GM20431 (cell line): Measurements from ENCODE around the gene AP1B1.

Experiments used
- in situ Hi-C: fragments of 300-500 bp; cut with MseI, MboI; formaldehyde crosslinking; loops from one replicate; pipeline ENCODE4 v1.15.0; 2020; ENCODE audit warnings: low sequenced_read_pairs; ENCODE audit not compliant: unreplicated experiment

The AP1B1 gene

DNA sequence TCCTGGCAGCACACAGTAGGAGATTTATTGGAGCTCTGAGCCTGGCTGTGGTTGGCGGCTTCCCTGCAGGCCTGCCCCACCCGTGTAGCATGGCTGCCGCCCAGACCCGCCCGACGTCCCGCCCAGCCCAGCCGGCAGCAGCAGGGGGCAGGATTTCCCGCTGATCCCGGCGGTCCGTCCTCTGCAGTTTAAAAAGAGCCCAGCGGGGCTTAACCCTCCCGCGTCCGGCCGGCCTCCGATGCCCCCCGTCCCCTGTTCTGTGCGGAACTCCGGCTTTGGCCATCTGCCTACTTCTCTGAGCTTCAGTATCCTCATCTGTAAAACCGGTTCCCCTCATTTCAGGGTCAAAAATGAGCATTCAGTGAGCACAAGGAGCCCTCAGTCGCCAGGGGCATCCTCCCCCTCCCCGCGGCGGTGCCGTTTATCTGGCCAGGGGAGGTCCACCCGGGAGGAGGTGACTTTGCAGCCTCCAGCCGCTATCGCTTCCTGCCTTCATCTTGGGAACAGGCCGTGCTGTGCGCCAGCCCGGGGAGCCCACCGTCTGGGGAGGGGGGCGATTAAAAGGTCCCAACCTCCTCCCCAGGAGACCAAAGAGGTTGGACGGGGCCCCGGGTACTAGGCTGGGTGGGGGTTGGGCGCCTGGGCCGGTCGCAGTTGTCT is 82.1 kb downstream of the AP1B1 start, which contains the start of gene GAS2L1:
GAS2L1 (plus strand) TSS at position 476 of the 660 bp plus-strand sequence. CDS start 1,456 bp downstream, outside the sequence.
- in situ Hi-C loops: no loop called here

DNA sequence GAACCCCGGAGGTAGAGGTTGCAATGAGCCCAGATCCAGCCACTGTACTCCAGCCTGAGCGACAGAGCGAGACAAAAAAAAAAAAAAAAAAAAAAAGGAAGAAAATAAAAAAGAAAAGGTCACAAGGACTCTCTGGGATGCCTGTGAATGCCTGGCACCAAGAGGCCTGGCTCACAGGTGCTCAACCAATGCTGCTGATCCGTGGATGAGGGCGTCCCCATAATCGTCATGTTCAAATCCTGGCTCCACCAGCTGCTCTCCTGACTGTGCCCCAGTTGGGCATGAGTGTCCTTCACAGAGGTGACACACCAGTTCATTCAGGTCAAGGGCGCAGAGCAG is 82.6 kb downstream of the AP1B1 start:
- in situ Hi-C loops: no loop called here

DNA sequence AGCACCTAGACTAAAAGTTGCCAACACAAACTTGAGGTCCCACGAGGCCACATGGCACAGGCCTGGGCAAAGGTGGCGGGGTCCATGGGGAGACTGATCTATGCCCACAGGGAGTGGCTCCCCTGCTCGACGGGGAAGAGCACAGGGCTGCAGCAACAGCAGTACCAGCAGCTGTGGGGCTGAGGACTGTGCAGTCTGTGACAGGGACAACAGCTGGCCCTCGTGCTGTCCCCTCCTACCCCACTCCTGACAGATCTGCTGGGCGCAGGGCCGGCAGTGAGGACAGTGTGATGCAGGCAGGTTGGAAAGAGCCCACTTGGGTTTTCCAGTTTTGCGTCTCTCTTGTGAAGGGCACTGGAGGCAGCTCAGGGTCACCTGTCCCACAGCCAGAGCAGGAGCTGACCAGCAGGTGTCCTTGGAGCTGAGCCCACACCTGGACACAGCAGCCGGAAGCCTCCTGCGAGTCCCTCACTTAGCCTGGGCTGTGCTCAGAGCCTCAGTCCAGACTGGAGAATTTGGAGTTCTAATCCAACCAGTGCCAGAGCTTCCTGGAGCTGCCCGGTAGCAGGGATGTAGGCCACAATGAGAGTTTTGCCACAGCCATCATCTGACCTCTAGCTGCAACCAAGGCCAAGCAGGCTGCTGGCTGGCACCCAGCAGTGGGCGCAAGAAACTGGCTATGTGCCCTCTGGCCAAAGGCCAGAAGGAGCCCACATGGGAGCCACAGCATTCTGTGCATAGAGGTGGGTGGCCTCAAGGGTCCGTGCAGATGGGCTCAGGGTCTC is 85.5 kb downstream of the AP1B1 start:
- in situ Hi-C loops: no loop called here

DNA sequence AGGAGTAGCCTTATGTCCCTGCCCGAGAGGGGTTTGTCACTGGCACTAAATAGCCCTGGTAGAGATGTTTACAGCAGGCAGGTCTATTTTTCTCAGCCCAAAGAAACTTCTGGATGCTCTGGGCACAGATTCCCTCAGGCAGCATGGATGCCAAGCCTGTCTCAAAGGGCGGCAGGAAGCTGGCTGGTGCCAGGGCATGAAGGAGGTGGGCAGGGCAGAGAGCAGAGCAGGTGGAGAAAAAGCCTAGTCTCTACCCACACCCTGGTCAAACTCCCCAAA is 86.0 kb downstream of the AP1B1 start:
- in situ Hi-C loops: no loop called here

DNA sequence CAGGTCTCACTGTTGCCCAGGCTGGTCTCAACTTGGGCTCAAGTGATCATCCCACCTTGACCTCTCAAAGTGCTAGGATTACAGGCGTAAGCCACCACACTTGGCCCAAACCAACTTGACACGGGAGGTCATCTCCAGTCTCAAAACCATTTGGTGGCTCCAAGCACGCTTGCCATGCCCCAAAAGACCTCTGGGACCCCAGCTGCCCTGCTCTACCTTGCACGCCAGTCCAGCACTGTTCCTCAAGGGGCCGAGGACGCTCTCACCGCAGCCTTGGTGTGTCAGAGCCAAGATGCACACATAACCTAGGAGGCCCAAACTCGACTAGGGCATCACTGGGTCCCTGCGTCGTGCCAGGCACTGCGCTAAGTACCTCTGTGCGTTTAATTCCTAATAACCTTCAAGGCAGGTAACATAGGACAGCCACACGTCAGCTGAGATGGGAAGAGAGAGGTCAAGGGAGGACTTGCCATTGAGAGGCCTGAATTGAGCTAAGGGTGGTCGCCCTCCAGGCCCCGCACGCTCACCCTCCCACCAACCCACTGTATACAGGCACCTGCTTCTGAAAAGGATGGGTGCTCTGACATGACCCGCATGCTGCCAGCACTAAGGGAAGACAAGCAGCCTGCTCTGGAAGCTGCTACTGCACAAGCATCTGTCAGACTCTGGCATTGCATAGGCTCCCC is 86.5 kb downstream of the AP1B1 start:
- in situ Hi-C loops: no loop called here

DNA sequence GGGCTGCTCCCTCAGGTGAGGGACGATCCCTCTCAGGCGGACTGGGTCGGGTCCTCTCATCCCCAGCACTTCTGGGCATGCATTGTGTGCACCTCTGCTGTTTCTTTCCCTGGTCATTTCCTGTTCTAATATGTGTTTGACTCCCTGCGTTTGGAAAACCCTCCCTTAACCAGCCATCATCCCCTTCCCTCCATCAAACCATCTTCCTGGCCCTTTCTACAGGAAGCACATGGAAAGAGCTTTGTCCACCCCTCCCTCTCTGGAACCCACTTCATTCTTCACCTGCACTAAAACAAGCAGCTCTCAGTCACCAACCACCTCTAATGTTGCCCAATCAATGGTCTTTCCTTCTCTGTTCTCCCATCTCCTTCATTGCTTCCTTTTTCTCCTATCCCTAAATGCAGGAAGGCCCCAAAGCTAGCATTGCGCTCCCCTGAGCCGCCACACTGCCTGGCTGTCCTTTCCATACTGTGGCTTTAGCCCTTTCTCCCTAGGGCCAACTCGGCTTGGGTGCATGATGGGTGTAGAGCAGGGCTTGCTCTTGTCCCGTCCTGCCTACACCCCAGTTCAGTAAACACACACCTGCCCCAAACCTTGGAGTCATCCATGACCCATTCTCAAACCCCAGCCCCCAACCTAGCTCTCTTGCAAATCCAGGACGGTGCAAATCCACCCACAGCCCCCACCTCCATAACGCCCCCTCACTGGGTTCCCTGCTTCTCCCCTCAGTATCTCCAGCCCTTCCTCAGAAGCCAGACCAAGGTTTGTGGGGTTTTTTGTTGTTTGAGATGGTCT is 87.4 kb downstream of the AP1B1 start:
- in situ Hi-C loops: no loop called here

DNA sequence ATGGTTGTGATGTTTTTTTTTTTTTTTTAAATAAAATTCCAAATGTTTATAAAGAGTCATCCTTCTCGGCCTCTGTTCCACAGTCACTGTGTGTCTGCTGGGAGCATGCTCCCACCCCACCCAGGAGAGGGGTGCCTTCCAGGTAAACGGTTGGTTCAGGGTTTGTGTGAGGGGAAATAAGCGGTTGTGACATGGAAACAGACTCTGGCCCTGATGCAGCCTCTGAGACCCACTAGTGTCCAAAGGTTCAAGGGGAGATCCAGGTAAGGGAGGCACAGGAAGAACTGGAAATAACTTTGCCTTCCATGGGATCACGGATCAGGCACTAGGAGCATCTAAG is 87.9 kb downstream of the AP1B1 start:
- in situ Hi-C loops: no loop called here

DNA sequence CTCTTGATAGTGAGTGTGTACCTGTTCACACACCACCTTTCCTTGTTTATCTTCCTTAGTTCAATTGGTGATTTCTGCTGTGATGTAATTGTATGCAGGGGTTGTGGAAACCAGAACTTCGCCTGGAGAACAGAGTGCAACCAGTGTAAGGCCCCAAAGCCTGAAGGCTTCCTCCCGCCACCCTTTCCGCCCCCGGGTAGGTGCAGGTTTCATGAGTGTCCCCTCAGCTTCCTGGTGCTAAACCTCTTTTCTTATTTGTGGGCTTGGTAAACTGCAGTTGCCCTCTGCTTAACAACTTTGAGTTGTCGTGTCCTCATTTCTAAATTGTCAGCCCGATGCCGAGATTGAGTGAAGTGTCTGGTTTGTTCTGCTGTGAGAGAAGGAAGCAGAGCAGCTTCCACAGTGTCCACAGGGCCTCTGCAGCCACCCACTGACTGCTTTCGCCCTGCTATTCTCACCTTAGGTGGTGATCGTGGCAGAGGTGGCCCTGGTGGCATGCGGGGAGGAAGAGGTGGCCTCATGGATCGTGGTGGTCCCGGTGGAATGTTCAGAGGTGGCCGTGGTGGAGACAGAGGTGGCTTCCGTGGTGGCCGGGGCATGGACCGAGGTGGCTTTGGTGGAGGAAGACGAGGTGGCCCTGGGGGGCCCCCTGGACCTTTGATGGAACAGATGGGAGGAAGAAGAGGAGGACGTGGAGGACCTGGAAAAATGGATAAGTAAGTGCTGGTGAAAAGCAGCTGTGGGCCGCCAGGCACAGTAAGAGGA is 89.1 kb downstream of the AP1B1 start:
- in situ Hi-C loops: no loop called here

DNA sequence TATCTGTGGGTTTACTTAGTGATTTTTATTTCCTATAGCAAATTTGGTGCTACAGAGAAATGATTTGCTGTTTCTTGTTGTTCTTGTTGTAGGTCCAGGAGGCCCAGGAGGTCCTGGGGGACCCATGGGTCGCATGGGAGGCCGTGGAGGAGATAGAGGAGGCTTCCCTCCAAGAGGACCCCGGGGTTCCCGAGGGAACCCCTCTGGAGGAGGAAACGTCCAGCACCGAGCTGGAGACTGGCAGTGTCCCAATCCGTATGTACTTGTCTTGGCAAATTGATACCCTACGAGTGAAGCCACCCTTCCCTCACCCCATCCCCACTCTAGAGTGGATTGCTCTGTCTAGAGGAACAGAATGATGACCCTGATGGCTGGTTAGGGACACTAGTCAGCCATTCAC is 89.7 kb downstream of the AP1B1 start:
- in situ Hi-C loops: no loop called here

DNA sequence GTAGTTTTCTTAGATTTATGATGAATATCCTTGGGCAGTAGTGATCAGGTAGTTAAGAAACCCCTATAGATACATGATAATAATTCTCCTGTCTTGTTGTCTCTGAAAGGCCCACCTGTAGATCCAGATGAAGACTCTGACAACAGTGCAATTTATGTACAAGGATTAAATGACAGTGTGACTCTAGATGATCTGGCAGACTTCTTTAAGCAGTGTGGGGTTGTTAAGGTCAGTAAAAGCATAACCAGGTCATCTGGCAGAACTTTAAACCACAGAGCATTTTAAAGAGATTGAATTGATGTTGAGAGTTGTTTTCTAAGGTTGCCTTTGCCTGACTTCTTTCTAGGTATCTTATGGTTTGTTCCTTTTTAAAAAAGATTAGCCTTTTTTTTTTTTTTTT is 96.0 kb downstream of the AP1B1 start:
- in situ Hi-C loops: no loop called here

DNA sequence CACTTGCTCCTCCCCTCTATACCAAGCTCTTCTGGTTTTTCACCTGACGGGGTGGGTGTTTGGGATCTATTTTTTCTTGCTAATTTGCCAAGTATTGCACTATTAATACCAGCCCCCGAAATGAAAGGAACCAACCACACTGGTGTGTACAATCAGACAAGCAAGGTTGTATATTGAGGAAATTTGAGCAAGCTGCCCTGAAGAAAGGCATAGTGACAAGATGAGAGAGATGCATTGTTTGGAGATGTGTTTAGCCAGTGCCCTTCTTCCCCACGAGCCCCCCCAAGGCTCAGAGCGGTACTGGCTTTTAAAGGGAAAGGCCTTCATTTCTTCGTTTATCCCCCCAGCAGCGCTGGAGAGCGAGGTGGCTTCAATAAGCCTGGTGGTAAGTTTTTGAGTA is 97.2 kb downstream of the AP1B1 start:
- in situ Hi-C loops: no loop called here

DNA sequence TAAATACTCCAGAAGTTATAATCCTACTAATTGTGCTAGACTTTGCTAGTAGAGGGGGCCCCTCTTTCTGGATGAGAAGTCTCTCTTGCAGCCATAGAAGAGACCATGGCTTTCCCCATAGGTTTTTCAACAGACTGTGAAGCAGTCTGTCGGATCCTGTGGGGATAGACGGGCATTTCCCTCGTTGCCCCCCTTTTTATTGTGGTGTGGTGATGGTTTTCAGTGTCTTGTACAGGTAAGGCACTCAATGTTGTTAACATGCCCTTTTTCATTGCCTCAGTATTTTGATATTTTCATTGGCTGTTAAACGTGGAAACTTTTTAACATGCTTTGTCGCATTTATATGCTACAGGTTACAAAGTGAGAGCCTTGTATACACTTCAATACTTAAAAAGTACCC is 98.3 kb downstream of the AP1B1 start:
- in situ Hi-C loops: no loop called here

DNA sequence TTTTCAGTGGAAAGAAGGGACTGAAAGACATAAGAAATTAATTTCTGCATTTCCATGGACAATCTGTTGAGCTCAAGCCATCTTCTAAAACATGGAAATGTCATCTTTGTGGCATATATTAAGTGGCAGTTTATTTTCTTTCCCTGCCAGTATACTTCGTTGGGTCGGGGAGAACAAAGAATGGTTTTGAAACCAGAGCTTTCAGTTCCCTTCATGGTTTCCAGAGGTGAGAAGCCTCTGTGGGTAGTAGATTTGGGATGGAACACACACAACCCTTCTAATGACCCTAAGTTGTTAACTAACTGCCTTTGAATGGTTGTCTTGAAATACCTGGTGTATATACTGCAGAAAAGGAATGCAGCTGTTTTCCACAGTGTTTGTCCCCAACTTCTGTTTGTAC is 99.5 kb downstream of the AP1B1 start:
- in situ Hi-C loops: no loop called here

DNA sequence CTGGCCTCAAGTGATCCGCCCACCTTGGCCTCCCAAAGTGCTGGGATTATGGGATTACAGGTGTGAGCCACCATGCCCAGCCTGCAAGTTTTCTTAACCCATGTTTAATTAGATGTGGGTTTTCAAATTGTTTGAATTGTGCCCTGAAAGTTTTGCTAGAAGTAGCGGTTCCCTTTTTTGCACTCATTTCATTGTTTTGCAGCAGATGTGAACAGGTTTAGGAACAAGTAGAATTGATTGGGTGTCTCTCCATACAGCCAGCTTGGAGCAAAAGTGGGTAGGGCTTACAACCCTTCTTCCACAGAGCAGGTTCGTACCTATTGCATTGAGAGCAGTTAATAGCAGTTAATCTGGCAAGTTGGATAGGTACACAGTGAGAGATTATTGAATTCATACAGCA is 104.2 kb downstream of the AP1B1 start:
- in situ Hi-C loops: no loop called here

DNA sequence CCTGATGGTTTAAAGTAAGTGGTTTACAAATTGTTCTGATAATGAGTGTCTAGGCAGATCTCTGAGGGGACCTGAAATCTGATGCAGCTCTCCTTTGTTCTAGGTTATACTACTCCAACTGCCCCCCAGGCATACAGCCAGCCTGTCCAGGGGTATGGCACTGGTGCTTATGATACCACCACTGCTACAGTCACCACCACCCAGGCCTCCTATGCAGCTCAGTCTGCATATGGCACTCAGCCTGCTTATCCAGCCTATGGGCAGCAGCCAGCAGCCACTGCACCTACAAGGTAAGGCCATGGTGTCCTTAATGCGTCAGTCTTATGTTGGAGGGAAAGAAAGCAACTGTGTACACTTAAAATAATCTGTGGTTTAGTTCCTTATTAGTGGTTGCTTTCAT is 110.4 kb downstream of the AP1B1 start:
- in situ Hi-C loops: no loop called here
